Neutrophil (primary cell): ENCODE measurements around the gene GPRC5A.

Experiments
- H3K27ac ChIP-seq: fragments of 200-600 bp; sonication (generic); 2 replicates; pipeline ENCODE4 v1.5.1; 2016; ENCODE audit warnings: mild to moderate bottlenecking, moderate library complexity
- H3K27me3 ChIP-seq: fragments of 200-600 bp; sonication (generic); 2 replicates; pipeline ENCODE4 v1.6.0; 2016; ENCODE audit warnings: mild to moderate bottlenecking
- H3K36me3 ChIP-seq: fragments of 200-600 bp; sonication (generic); 2 replicates; pipeline ENCODE4 v1.5.1; 2017
- H3K4me1 ChIP-seq, 2 experiments: fragments of 200-600 bp in 1 of 2; sonication (generic) in 1 of 2; 1 replicate in 1 of 2; 2 replicates in 1 of 2; pipeline versions ENCODE4 v1.5.1 to v1.6.1; 2013 to 2016; ENCODE audit warnings: low read depth in 1 of 2, low read length in 1 of 2, mild to moderate bottlenecking in 1 of 2, moderate library complexity in 1 of 2; ENCODE audit not compliant: control insufficient read depth in 1 of 2, insufficient read depth in 1 of 2
- H3K4me3 ChIP-seq, 2 experiments: fragments of 200-600 bp in 1 of 2; sonication (generic) in 1 of 2; 1 replicate in 1 of 2; 2 replicates in 1 of 2; pipeline ENCODE4 v1.5.1; 2013 to 2016; ENCODE audit warnings: low read depth in 1 of 2, low read length in 1 of 2, mild to moderate bottlenecking in 1 of 2, moderate library complexity in 1 of 2
- H3K9me3 ChIP-seq: fragments of 200-600 bp; sonication (generic); 2 replicates; pipeline ENCODE4 v1.5.1; 2016
- CTCF ChIP-seq: fragments of 200-600 bp; sonication (generic); IDR thresholded peaks from 2 replicates; pipeline ENCODE4 v1.5.1; 2016; ENCODE audit warnings: antibody characterized with exemption

GPRC5A gene

GRCh38 chr12:12916135-12916944 lies 25.0 kb downstream of the GPRC5A start:
- Histone ChIP-seq H3K9me3 (no peaks in the 10 kb centered on the region), H3K4me1 (peaks cover 0 to 6% of the 10 kb centered on the region in 2 experiments), H3K36me3 (no peaks in the 10 kb centered on the region), H3K4me3 (no peak overlapping the region), H3K27me3 (peaks cover 20% of the 10 kb centered on the region), H3K27ac (no peak overlapping the region)
- peak; percentile 97 for TF ChIP-seq CTCF

- TF ChIP-seq CTCF = no peak
- no peaks in the 10 kb centered on the region for H3K9me3 ChIP-seq
- H3K4me3 ChIP-seq = no peak overlapping the region
- H3K27me3 ChIP-seq = peaks cover 14% of the 10 kb centered on the region
- H3K27ac ChIP-seq = no peak overlapping the region
- no peaks in the 10 kb centered on the region for H3K36me3 ChIP-seq
- peaks cover 0 to 6% of the 10 kb centered on the region in 2 experiments for H3K4me1 ChIP-seq
These were observed 26.2 kb downstream of the GPRC5A start for GRCh38 chr12:12917517-12917916.

GRCh38 chr12:12918781-12919389 lies 27.5 kb downstream of the GPRC5A start:
- peaks cover 0 to 6% of the 10 kb centered on the region in 2 experiments for H3K4me1 ChIP-seq
- no peak overlapping the region for H3K27ac ChIP-seq
- no peaks in the 10 kb centered on the region for H3K9me3 ChIP-seq
- H3K27me3 ChIP-seq = peaks cover 14% of the 10 kb centered on the region
- no peak overlapping the region for H3K4me3 ChIP-seq
- no peaks in the 10 kb centered on the region for H3K36me3 ChIP-seq
- TF ChIP-seq CTCF = no peak

GRCh38 chr12:12919666-12920435 lies 28.5 kb downstream of the GPRC5A start:
- Histone ChIP-seq H3K4me1 (peaks cover 0 to 6% of the 10 kb centered on the region in 2 experiments), H3K27ac (no peak overlapping the region), H3K4me3 (no peak overlapping the region), H3K27me3 (peaks cover 14% of the 10 kb centered on the region), H3K9me3 (no peaks in the 10 kb centered on the region), H3K36me3 (no peaks in the 10 kb centered on the region)
- no peak for TF ChIP-seq CTCF

GRCh38 chr12:12922191-12922616 lies 30.8 kb downstream of the GPRC5A start:
- Histone ChIP-seq H3K36me3 (no peaks in the 10 kb centered on the region), H3K4me1 (no peaks in the 10 kb centered on the region), H3K27ac (no peak overlapping the region), H3K4me3 (no peak overlapping the region), H3K9me3 (no peaks in the 10 kb centered on the region), H3K27me3 (peaks cover 5% of the 10 kb centered on the region)
- TF ChIP-seq CTCF = no peak
